Gastroesophageal sphincter (tissue), 4 donors: ENCODE data around the gene ZNF83. TPM values are rescaled to one million over a fixed set of nuclear protein-coding genes. Genes with fewer than 3 reads are reported as not detected.
"Not testable (repeated sequence)": the region's sequence is repeated elsewhere in the genome, so short reads cannot be mapped to it uniquely, and the experiment has no call there.

Source experiments
- ATAC-seq: fragments of 150-250 bp; one replicate; pipeline ENCODE4 v1.9.1; 2016; ENCODE audit warnings: mild to moderate bottlenecking, moderate library complexity
- H3K27ac ChIP-seq, 4 donors: fragments of 200-600 bp; sonication (generic) in 3 of 4; 1 replicate in 3 of 4; 2 replicates in 1 of 4; pipeline ENCODE4 v1.5.1; 2016 to 2019
- H3K27me3 ChIP-seq: fragments of 200-600 bp; sonication (generic); one replicate; pipeline ENCODE4 v1.5.1; 2019
- H3K36me3 ChIP-seq, 2 donors: fragments of 200-600 bp; sonication (generic); one replicate each; pipeline ENCODE4 v1.5.1; 2019; ENCODE audit warnings: control low read depth in 1 of 2
- H3K4me1 ChIP-seq, 3 donors: fragments of 200-600 bp; sonication (generic); 1 replicate in 2 of 3; 2 replicates in 1 of 3; pipeline ENCODE4 v1.5.1; 2016 to 2019; ENCODE audit warnings: control low read depth in 2 of 3
- H3K4me3 ChIP-seq, 2 donors: fragments of 200-600 bp; sonication (generic); one replicate each; pipeline ENCODE4 v1.5.1; 2019; ENCODE audit warnings: mild to moderate bottlenecking in 1 of 2, moderate library complexity in 1 of 2
- H3K9me3 ChIP-seq, 3 donors: fragments of 200-600 bp; sonication (generic); one replicate each; pipeline ENCODE4 v1.5.1; 2017 to 2019; ENCODE audit warnings: control low read depth in 2 of 3
- EP300 ChIP-seq: sonication (generic); formaldehyde crosslinking; IDR thresholded peaks from one replicate; pipeline ENCODE4 v1.6.1; 2017; ENCODE audit warnings: antibody characterized with exemption, mild to moderate bottlenecking
- POLR2A ChIP-seq, 2 donors: fragments of 450-650 bp; IDR thresholded peaks; one replicate each; pipeline ENCODE4 v1.6.1; 2017; ENCODE audit warnings: antibody characterized with exemption in 2 of 2, mild to moderate bottlenecking in 2 of 2, moderate library complexity in 1 of 2
- POLR2AphosphoS5 ChIP-seq: sonication (generic); formaldehyde crosslinking; IDR thresholded peaks from one replicate; pipeline ENCODE4 v1.6.1; 2017; ENCODE audit warnings: antibody characterized with exemption
- WGBS, 2 donors: methylation state at CpG; one replicate each; pipeline ENCODE4 v1.1.5; 2018; ENCODE audit warnings: low coverage in 1 of 2; 5-methylcytosine and 5-hydroxymethylcytosine counted together
- total RNA-seq, 4 donors: library from RNA; depleted of rRNA; stranded (reverse); fragments of >200 nt; gene quantifications; one replicate each; pipeline ENCODE4 v1.1.0, GENCODE V29; 2016
- TF ChIP-seq, protein P1 (sequence below), 4 experiments: fragments of 200-600 bp in 2 of 4; fragments of 450-650 bp in 2 of 4; sonication (generic) in 1 of 4; IDR thresholded peaks; one replicate each; pipeline ENCODE4 v1.5.1; 2017 to 2019; ENCODE audit warnings: antibody characterized with exemption in 4 of 4, mild to moderate bottlenecking in 2 of 4, moderate library complexity in 2 of 4

ZNF83 gene
- total RNA-seq, 4 donors from 2014 or later, result 30.3 to 99.3 (median 49.4) TPM

DNA sequence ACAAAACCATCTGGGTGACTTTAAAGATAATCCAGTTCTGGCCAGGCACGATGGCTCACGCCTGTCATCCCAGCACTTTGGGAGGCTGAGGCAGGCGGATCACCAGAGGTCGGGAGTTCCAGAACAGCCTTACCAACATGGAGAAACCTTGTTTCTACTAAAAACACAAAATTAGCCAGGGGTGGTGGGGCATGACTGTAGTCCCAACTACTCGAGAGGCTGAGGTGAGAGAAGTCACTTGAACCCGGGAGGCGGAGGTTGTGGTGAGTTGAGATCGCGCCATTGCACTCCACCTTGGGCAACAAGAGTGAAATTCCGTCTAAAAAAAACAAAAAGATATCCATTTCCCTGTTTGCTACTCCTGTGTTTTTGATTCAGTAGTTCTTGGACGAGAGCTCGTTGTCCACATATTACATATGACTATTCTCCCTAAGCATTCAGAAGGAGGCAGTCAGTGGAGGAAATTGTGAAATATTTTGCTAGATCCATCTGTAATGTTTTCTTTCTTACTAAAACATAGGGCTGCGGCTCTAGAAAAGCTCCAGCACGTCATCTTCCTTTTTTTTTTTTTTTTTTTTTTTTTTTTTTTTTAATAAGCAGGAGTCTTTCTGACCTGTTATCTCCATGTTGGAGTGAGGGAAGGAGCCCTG, 34.5 kb downstream of the ZNF83 start:
- Histone ChIP-seq H3K27me3 (no peaks in the 10 kb centered on the region), H3K27ac (peak overlapping the region in 3 of 4 donors; percentile 35 to 59 (median 51)), H3K4me3 (no peak overlapping the region), H3K36me3 (no peaks in the 10 kb centered on the region), H3K9me3 (no peaks in the 10 kb centered on the region), H3K4me1 (peaks cover 0 to 24% (median 0%) of the 10 kb centered on the region in 3 donors)
- no peak for ATAC-seq
- no peak for TF ChIP-seq EP300
- 79 to 84% methylated on average over 12 to 14 of the region's 14 CpGs for WGBS, 2 donors

DNA sequence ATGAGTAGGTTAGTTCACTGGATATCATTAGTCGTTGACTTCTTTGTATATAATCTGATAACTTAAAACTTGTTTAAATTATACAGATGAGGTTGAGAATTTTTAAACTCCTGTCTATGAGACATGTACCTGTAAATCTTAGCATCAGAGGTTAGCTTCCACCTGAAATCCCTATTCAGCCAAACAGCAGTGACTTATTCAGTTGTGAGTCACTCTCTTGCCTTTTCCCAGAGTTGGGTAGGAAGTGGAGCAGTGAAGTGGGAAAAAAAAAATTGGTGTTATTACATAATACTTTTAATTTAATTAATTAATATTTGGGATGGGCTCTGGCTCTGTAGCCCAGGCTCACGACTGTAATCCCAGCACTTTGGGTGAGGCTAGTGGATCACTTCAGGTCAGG, 35.2 kb downstream of the ZNF83 start:
- WGBS, 2 donors, result 79 to 81% methylated on average over 2 of the region's 2 CpGs
- peak overlapping the region in 2 of 4 donors; percentile 81 to 84 for H3K27ac ChIP-seq

DNA sequence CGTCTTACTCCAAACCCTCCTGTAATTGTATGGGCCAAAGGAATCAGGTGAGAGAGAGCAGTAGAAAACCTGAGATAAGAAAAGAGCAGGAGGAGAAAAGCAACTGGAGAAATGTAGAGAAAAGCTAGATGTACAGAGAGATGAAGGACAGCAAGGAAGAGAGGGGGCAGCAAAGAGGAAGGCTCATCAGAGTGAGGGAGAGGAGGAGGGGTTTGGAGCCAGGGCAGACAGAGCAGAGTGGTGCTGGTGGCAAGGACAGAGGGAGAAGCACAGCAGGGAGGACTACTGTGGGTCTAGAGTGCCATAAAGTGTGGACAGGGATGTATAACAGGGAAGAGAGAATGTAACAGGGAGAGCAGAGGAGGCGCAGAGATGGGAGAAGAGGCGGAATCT, 36.2 kb downstream of the ZNF83 start:
- not testable (repeated sequence) for ATAC-seq, H3K36me3 ChIP-seq, H3K27me3 ChIP-seq, H3K9me3 ChIP-seq
- H3K4me3 ChIP-seq, result peak overlapping the region; percentile 49 to 66
- WGBS, 2 donors, result 43% methylated on average over 3 of the region's 3 CpGs; no CpG with 5 or more reads in 1 of the 2 donors
- TF ChIP-seq, protein P1, sequence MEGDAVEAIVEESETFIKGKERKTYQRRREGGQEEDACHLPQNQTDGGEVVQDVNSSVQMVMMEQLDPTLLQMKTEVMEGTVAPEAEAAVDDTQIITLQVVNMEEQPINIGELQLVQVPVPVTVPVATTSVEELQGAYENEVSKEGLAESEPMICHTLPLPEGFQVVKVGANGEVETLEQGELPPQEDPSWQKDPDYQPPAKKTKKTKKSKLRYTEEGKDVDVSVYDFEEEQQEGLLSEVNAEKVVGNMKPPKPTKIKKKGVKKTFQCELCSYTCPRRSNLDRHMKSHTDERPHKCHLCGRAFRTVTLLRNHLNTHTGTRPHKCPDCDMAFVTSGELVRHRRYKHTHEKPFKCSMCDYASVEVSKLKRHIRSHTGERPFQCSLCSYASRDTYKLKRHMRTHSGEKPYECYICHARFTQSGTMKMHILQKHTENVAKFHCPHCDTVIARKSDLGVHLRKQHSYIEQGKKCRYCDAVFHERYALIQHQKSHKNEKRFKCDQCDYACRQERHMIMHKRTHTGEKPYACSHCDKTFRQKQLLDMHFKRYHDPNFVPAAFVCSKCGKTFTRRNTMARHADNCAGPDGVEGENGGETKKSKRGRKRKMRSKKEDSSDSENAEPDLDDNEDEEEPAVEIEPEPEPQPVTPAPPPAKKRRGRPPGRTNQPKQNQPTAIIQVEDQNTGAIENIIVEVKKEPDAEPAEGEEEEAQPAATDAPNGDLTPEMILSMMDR (IDR thresholded peaks at IDR 0.05), result peak in 1 of 4 experiments; percentile 28
- H3K27ac ChIP-seq, result peak overlapping the region in 3 of 4 donors; percentile 81 to 84 (median 83)
- peaks cover 0 to 24% (median 0%) of the 10 kb centered on the region in 3 donors for H3K4me1 ChIP-seq

More for the DNA sequence above, 35.2 kb downstream of the ZNF83 start:
- no peak for ATAC-seq
- TF ChIP-seq POLR2AphosphoS5, result no peak
- TF ChIP-seq, protein P1 (IDR thresholded peaks at IDR 0.05), result no peak
- TF ChIP-seq EP300, result no peak
- no peak for TF ChIP-seq POLR2A (IDR thresholded peaks at IDR 0.05)
- Histone ChIP-seq H3K4me1 (peaks cover 0 to 24% (median 0%) of the 10 kb centered on the region in 3 donors), H3K4me3 (no peak overlapping the region), H3K9me3 (no peaks in the 10 kb centered on the region), H3K36me3 (no peaks in the 10 kb centered on the region), H3K27me3 (no peaks in the 10 kb centered on the region)

DNA sequence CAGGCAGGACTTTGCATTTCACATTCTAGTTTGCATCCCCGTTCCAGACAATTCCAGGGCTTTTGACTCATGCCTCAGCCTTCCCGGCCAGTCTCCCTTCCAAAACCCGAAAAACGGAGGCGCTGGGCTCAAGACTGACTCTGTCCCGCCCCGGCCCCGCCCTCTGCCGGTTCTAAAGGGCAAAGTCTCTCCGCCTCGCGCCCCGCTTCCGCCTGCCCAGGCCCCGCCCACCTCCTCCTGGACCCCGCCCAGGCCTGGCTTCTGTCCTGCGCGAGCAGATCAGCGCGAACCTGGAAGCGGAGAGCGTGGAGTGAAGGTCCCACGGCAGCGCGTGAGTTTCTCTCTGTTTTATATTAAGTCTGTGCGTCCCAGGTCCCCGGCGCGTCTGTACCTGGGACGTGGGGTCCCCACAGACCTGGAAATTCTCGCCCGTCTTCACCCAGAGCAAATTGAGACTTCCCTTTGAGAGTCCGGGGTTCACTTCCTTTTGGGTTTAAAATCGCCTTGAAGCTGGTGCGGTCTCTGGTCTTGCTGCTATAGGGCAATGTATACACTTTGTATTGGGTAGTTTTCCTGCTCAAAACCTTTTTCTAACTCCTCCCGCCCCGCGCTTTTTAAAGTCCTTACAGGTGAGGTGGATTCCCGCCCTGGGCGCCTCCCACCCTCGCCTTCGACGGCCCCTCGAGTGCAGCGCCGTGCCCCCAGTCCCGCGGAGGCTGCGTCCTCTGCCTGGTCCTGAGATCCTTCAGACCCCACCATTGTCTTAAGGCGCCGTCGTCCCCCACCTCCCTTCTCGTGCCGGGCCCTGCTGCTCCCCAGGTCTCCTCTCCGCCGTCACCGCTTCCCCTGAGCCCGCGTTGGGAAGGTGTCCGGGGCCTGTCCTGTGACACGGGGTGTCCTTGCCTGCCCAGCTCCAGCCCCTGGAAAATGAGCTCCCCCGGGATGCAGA, 36.9 kb downstream of the ZNF83 start:
- TF ChIP-seq POLR2AphosphoS5 (peak; percentile 81), POLR2A (IDR thresholded peaks at IDR 0.05) (no peak), EP300 (no peak)
- TF ChIP-seq, protein P1 (IDR thresholded peaks at IDR 0.05), result peak in 3 of 4 experiments; percentile 23 to 56 (median 40)
- Histone ChIP-seq H3K27ac (peak overlapping the region in 3 of 4 donors; percentile 81 to 84 (median 83)), H3K4me3 (peak overlapping the region; percentile 49 to 66), H3K4me1 (peaks cover 0 to 24% (median 0%) of the 10 kb centered on the region in 3 donors), H3K36me3 (peaks cover 0 to 9% of the 10 kb centered on the region in 2 donors), H3K27me3 (no peaks in the 10 kb centered on the region), H3K9me3 (no peaks in the 10 kb centered on the region)
- 0 to 1% methylated on average over 13 to 27 of the region's 62 CpGs for WGBS, 2 donors
- peak; percentile 98 for ATAC-seq

DNA sequence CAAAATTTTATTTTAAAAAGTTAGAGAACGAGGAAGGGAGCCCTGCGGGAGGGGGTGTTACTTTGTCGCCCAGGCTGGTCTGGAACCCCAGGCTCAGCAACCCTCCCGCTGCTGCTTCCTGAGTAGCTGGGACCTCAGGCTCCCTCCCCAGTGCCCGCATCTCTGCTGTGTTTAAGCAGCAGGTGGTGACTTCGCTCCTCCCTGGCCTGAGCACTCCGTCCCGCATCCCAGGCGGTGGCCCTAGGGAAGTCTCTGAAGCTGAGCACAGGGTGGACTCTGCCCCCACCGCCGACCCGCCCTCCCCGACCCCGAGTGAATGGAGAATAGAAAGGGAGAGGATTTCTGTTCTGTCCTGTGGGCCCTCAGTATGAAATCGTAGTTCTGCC, 37.5 kb downstream of the ZNF83 start:
- H3K4me3 ChIP-seq, result peak overlapping the region; percentile 49 to 66
- peaks cover 0 to 24% (median 0%) of the 10 kb centered on the region in 3 donors for H3K4me1 ChIP-seq
- H3K27ac ChIP-seq, result peak overlapping the region; percentile 11 to 84 (median 82)
- H3K36me3 ChIP-seq, result peaks cover 0 to 16% of the 10 kb centered on the region in 2 donors
- H3K27me3 ChIP-seq, result no peaks in the 10 kb centered on the region
- WGBS, 2 donors, result 0% methylated on average over 3 to 5 of the region's 15 CpGs
- ATAC-seq, result peak; percentile 21
- no peaks in the 10 kb centered on the region for H3K9me3 ChIP-seq
- TF ChIP-seq EP300 (no peak), POLR2A (IDR thresholded peaks at IDR 0.05) (no peak), POLR2AphosphoS5 (no peak)
- TF ChIP-seq, protein P1 (IDR thresholded peaks at IDR 0.05), result no peak
